Omental fat pad (tissue), 4 donors: ENCODE results near the gene TLR8. TPM values are rescaled to one million over a fixed set of nuclear protein-coding genes. Genes with fewer than 3 reads are reported as not detected.

Experiments
- ATAC-seq: fragments of 150-250 bp; one replicate; pipeline ENCODE4 v1.9.1; 2016; ENCODE audit warnings: mild to moderate bottlenecking, moderate library complexity; ENCODE audit not compliant: low FRiP score
- DNase-seq: peaks from one replicate; pipeline ENCODE4 v3.0.0-alpha.2; 2019; ENCODE audit warnings: low spot score
- CTCF ChIP-seq, 3 donors: fragments of 450-650 bp; IDR thresholded peaks; one replicate each; pipeline ENCODE4 v1.5.1; 2016 to 2017; ENCODE audit warnings: antibody characterized with exemption in 3 of 3, mild to moderate bottlenecking in 3 of 3, moderate library complexity in 2 of 3
- total RNA-seq, 4 donors: library from RNA; depleted of rRNA; stranded (reverse); fragments of >200 nt; gene quantifications; one replicate each; pipeline ENCODE4 v1.1.0, GENCODE V29; 2016

Gene TLR8
- total RNA-seq, 4 donors from 2014 or later, result 1.4 to 10.9 (median 6.1) TPM

DNA sequence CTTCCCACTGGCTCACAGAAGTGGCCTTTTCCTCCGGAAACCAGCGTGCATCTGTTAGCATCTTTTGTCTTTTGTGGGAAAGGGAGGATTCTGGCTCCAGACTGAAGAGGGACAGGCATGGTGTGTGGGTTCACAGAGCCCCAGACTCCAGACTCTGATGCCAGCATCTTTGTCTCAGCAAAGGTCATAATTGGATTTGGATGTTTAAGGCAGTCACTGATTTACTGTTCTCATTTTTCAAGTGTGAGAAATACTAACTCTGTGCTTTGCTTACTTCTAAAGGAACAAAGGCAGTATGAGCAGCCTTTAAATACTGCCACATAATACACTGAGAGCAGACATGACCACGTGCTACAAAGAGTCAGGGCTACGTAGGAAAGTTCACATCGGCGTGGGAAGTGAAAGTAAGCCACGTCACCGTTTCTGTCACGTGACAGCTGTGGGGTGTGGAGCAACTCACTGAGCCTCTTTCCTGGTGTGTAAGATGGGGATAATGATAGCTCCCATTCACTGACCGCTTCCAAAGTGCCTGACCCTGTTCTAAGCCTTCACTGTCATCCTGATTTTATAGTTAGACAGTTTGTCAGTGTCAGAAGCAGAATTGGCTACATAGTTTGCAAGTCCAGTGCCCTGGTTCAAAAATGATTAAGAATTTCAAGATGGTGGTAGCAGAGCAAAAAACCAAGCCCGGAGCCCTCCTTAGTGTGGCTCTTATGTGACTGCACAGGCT lies 43.7 kb downstream of the TLR8 start:
- TF ChIP-seq CTCF (IDR thresholded peaks at IDR 0.05), result no peak
- peak; percentile 62 for DNase-seq
- ATAC-seq, result peak; percentile 56

- peak; percentile 29 for ATAC-seq
- no peak for TF ChIP-seq CTCF (IDR thresholded peaks at IDR 0.05)
- no peak for DNase-seq
Observed at GRCh38 chrX:12950851-12951594, 44.6 kb downstream of the TLR8 start.

- no peak for TF ChIP-seq CTCF (IDR thresholded peaks at IDR 0.05)
- ATAC-seq (no peak), DNase-seq (no peak)
Observed at GRCh38 chrX:12951595-12951975, 45.2 kb downstream of the TLR8 start.

DNA sequence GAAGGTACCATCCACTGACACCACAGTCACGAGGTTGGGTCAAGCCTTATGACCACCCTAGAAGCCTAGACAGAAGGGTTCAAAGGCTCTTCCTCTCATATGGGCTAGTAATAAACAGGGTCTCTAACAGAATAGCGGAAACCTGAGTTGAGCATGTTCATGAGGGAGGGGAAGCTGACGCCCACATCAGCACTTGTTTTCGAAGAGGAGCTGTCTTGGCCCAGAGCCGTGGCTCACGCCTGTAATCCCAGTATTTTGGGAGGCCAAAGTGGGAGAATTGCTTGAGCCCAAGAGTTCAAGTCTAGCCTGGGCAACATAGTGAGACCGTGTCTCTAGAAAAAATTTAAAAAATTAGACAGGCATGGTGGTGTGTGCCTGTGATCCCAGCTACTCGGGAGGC lies 47.0 kb downstream of the TLR8 start:
- no peak for DNase-seq
- no peak for ATAC-seq
- no peak for TF ChIP-seq CTCF (IDR thresholded peaks at IDR 0.05)

- no peak for TF ChIP-seq CTCF (IDR thresholded peaks at IDR 0.05)
- DNase-seq (no peak), ATAC-seq (no peak)
Observed at GRCh38 chrX:12954376-12954775, 48.0 kb downstream of the TLR8 start.

GRCh38 chrX:12954981-12955380 lies 48.6 kb downstream of the TLR8 start:
- DNase-seq (no peak), ATAC-seq (no peak)
- TF ChIP-seq CTCF (IDR thresholded peaks at IDR 0.05), result no peak
